CD8-positive, alpha-beta memory T cell (primary cell): Measurements from ENCODE around the gene KIAA1958. TPM values are rescaled to one million over a fixed set of nuclear protein-coding genes. Genes with fewer than 3 reads are reported as not detected.

Experiments used
- CTCF ChIA-PET: fragments of 350-600 bp; sonication (Branson Sonifier 250); formaldehyde crosslinking; loops from one replicate; lab custom pipeline; 2021; ENCODE audit warnings: antibody characterized with exemption; lab: Charles Lee
- POLR2A ChIA-PET: fragments of 350-600 bp; sonication (Branson Sonifier 250); formaldehyde crosslinking; loops from one replicate; lab custom pipeline; 2021; ENCODE audit warnings: antibody characterized with exemption; lab: Charles Lee
- DNase-seq, 5 donors: peaks; one replicate each; pipeline versions ENCODE4 v3.0.0 to v3.0.0-alpha.2; 2020 to 2022; ENCODE audit warnings: mixed read lengths in 1 of 5
- H3K27ac ChIP-seq: one replicate; pipeline ENCODE4 v1.7.0; 2013; ENCODE audit warnings: low read depth, mild to moderate bottlenecking, low read length, moderate library complexity
- H3K27me3 ChIP-seq: 2 replicates; pipeline ENCODE4 v1.7.0; 2013; ENCODE audit warnings: low read length, mild to moderate bottlenecking; ENCODE audit not compliant: insufficient read depth, poor library complexity, severe bottlenecking
- H3K36me3 ChIP-seq: 2 replicates; pipeline ENCODE4 v1.7.0; 2013; ENCODE audit warnings: mild to moderate bottlenecking, low read length, moderate library complexity; ENCODE audit not compliant: insufficient read depth
- H3K4me1 ChIP-seq: 2 replicates; pipeline ENCODE4 v1.7.0; 2013; ENCODE audit warnings: mild to moderate bottlenecking, low read length, moderate library complexity; ENCODE audit not compliant: insufficient read depth
- H3K4me3 ChIP-seq: 2 replicates; pipeline ENCODE4 v1.7.0; 2013; ENCODE audit warnings: mild to moderate bottlenecking, low read length
- H3K9me3 ChIP-seq: 2 replicates; pipeline ENCODE4 v1.7.0; 2013; ENCODE audit warnings: mild to moderate bottlenecking, low read length
- H3K27ac Mint-ChIP-seq, 8 donors: one replicate each; pipeline ENCODE4 v1.8.0; 2020 to 2021; ENCODE audit warnings: mixed read lengths in 8 of 8, mild to moderate bottlenecking in 6 of 8, inconsistent platforms in 3 of 8, moderate library complexity in 3 of 8
- H3K27me3 Mint-ChIP-seq, 2 donors: one replicate each; pipeline ENCODE4 v1.8.0; 2020 to 2021; ENCODE audit warnings: mixed read lengths in 2 of 2, mild to moderate bottlenecking in 1 of 2, moderate library complexity in 1 of 2
- H3K36me3 Mint-ChIP-seq, 3 donors: one replicate each; pipeline ENCODE4 v1.8.0; 2020 to 2021; ENCODE audit warnings: mixed read lengths in 3 of 3, inconsistent platforms in 1 of 3, mild to moderate bottlenecking in 1 of 3
- H3K4me1 Mint-ChIP-seq, 3 donors: one replicate each; pipeline ENCODE4 v1.8.0; 2020 to 2021; ENCODE audit warnings: mixed read lengths in 3 of 3, inconsistent platforms in 1 of 3, mild to moderate bottlenecking in 1 of 3
- H3K4me3 Mint-ChIP-seq, 7 donors: one replicate each; pipeline ENCODE4 v1.8.0; 2020 to 2021; ENCODE audit warnings: mixed read lengths in 7 of 7, mild to moderate bottlenecking in 6 of 7, moderate library complexity in 4 of 7, inconsistent platforms in 2 of 7
- H3K9me3 Mint-ChIP-seq, 5 donors: one replicate each; pipeline ENCODE4 v1.8.0; 2020 to 2022; ENCODE audit warnings: mixed read lengths in 5 of 5, mild to moderate bottlenecking in 3 of 5, moderate library complexity in 2 of 5, inconsistent platforms in 1 of 5
- polyA plus RNA-seq: library from polyadenylated mRNA; unstranded; fragments of 300-500 nt; fragmentation: Illumina TruSeq; gene quantifications from one replicate; pipeline ENCODE4 v1.2.3, GENCODE V29; 2021
- total RNA-seq, 2 experiments: library from RNA; stranded (reverse); gene quantifications; one replicate each; pipeline ENCODE4 v1.2.3, GENCODE V29; 2021

The KIAA1958 gene
- total and polyA plus RNA-seq, 3 experiments from 2014 or later = 2.4 to 6.7 (median 6.4) TPM

DNA sequence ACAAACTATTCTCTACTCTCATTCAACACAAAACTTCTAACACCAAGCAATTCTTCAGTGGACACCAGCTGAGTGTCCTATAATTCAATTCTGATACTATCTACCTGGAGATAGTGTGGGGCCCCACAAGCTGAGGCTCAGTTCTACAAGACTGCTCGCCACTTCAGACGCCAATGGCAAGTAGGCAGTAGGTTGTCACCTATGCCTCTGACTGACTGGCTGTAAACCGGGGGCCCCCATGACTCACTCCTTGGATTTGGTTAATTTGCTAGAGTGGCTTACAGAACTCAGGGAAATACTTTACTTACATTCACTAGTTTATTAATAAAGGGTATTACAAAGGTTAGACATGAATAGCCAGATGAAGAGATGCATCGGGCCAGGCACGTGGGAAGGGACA lies 209.8 kb downstream of the KIAA1958 start:
- no peak overlapping the region for H3K27ac Mint-ChIP-seq
- Histone ChIP-seq H3K27ac (no peak overlapping the region), H3K4me1 (peaks cover 4% of the 10 kb centered on the region), H3K4me3 (no peak overlapping the region), H3K36me3 (peaks cover 7% of the 10 kb centered on the region), H3K9me3 (no peaks in the 10 kb centered on the region), H3K27me3 (no peaks in the 10 kb centered on the region)
- H3K36me3 Mint-ChIP-seq = peaks cover 5 to 67% (median 19%) of the 10 kb centered on the region in 3 donors
- CTCF ChIA-PET = no interaction called here
- peaks cover 13 to 31% (median 24%) of the 10 kb centered on the region in 3 donors for H3K4me1 Mint-ChIP-seq
- no peaks in the 10 kb centered on the region for H3K9me3 Mint-ChIP-seq
- H3K4me3 Mint-ChIP-seq = no peak overlapping the region
- POLR2A ChIA-PET = no interaction called here
- no peaks in the 10 kb centered on the region for H3K27me3 Mint-ChIP-seq
- DNase-seq = no peak

DNA sequence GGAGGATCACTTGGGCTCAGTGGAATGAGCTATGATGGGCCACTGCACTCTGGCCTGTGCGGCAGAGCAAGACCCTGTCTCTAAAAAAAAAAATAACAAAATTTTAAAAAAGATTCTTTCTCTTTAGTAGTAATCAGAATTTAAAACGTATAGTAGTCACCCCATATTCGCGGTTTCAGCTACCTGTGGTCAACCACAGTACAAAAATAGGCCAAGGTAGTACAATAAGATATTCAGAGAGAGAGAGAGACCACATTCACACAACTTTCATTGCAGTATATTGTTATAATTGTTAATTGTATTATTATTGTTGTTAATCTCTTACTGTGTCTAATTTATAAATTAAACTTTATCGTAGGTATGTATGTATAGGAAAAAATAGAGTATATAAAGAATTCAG lies 212.6 kb downstream of the KIAA1958 start:
- H3K27me3 Mint-ChIP-seq = no peaks in the 10 kb centered on the region
- H3K4me3 ChIP-seq = no peak overlapping the region
- no peaks in the 10 kb centered on the region for H3K9me3 Mint-ChIP-seq
- peaks cover 4% of the 10 kb centered on the region for H3K4me1 ChIP-seq
- peaks cover 0 to 65% (median 15%) of the 10 kb centered on the region in 3 donors for H3K36me3 Mint-ChIP-seq
- peak overlapping the region in 1 of 8 donors; percentile 51 for H3K27ac Mint-ChIP-seq
- ChIA-PET POLR2A (no interaction called here), CTCF (no interaction called here)
- H3K27ac ChIP-seq = no peak overlapping the region
- H3K4me3 Mint-ChIP-seq = peak overlapping the region in 2 of 7 donors; percentile 15 to 27
- H3K27me3 ChIP-seq = no peaks in the 10 kb centered on the region
- peaks cover 16 to 43% (median 34%) of the 10 kb centered on the region in 3 donors for H3K4me1 Mint-ChIP-seq
- no peaks in the 10 kb centered on the region for H3K36me3 ChIP-seq
- peak in 2 of 5 donors; percentile 6 to 15 for DNase-seq
- no peaks in the 10 kb centered on the region for H3K9me3 ChIP-seq

DNA sequence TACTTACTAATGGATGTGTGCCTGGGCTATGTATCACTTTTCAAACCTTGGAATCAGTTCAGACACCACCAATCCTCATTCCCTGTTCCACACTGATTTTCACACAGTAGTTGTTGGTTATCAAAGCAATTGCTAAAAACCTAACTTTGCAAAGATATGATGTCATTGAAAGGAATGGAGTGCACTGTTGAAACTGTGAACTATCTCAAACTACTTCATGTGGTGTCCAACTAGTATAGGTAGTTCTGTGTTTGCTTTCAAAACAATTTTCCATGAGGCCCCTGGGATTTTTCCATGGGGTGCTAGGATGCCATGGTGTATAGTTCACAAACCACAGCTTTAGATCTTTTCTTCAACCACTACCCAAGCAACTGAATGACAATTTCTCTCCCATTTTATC lies 213.5 kb downstream of the KIAA1958 start:
- Mint-ChIP-seq H3K36me3 (peaks cover 0 to 62% (median 15%) of the 10 kb centered on the region in 3 donors), H3K9me3 (no peaks in the 10 kb centered on the region), H3K27me3 (no peaks in the 10 kb centered on the region), H3K4me3 (no peak overlapping the region), H3K4me1 (peaks cover 16 to 46% (median 34%) of the 10 kb centered on the region in 3 donors), H3K27ac (no peak overlapping the region)
- H3K27me3 ChIP-seq = no peaks in the 10 kb centered on the region
- H3K36me3 ChIP-seq = no peaks in the 10 kb centered on the region
- ChIA-PET CTCF (no interaction called here), POLR2A (no interaction called here)
- H3K4me1 ChIP-seq = peaks cover 4% of the 10 kb centered on the region
- DNase-seq = no peak
- no peaks in the 10 kb centered on the region for H3K9me3 ChIP-seq
- H3K4me3 ChIP-seq = no peak overlapping the region
- no peak overlapping the region for H3K27ac ChIP-seq

DNA sequence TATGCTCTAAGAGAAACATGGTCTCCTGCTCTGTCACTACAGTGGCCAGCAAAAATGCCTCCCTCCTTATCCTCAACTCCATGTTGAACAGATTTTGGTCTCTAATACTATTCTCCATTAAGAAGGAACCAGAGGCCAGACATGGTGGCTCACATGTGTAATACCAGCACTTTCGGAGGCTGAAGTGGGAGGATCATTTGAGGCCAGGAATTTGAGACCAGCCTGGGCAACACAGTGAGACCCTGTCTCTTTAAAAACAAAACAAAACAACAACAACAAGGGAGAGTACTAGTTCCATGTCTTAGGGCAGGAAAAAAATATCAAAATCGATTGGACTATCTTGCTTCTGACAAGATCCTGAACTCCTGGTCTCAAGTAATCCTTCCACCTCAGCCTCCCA lies 216.7 kb downstream of the KIAA1958 start:
- Mint-ChIP-seq H3K36me3 (peaks cover 0 to 54% (median 8%) of the 10 kb centered on the region in 3 donors), H3K27me3 (no peaks in the 10 kb centered on the region), H3K4me1 (peaks cover 29 to 52% (median 44%) of the 10 kb centered on the region in 3 donors), H3K9me3 (no peaks in the 10 kb centered on the region), H3K27ac (peak overlapping the region in 2 of 8 donors; percentile 20 to 72), H3K4me3 (no peak overlapping the region)
- POLR2A ChIA-PET = no interaction called here
- no peak overlapping the region for H3K27ac ChIP-seq
- H3K27me3 ChIP-seq = no peaks in the 10 kb centered on the region
- DNase-seq = no peak
- H3K9me3 ChIP-seq = no peaks in the 10 kb centered on the region
- CTCF ChIA-PET = interaction anchor here (1.6 kb wide), 1 partner anchor 13 kb away, joined by 3 read pairs; no protein-coding TSS in a partner anchor
- no peak overlapping the region for H3K4me3 ChIP-seq
- no peaks in the 10 kb centered on the region for H3K36me3 ChIP-seq
- peaks cover 4% of the 10 kb centered on the region for H3K4me1 ChIP-seq

DNA sequence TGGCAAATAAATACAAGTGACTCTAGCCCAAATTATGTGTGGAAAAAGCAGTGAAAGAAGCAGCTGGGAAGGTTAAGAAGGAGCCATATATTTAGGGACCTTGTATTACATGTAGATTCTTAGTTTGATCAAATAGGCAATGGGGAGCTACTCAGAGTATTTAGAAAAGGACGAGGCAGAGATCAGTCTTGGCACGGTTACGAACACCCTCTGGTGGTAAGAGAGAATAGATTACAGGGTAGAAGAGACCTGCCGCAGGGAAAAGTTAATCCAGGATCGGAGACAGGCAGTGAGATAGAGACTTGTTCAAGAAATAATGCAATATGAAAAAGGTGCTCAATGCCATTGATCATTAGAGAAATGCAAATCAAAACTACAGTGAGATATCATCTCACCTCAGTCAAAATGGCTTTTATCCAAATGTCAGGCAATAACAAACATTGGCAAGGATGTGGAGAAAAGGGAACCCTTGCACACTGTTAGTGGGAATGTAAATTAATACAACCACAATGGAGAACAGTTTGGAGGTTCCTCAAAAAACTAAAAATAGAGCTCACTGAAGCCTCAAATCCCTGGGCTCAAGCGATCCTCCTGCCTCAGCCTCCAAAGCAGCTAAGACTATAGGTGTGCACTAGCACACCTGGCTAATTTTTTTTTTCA lies 219.3 kb downstream of the KIAA1958 start:
- POLR2A ChIA-PET = no interaction called here
- Mint-ChIP-seq H3K4me3 (no peak overlapping the region), H3K27ac (no peak overlapping the region)

DNA sequence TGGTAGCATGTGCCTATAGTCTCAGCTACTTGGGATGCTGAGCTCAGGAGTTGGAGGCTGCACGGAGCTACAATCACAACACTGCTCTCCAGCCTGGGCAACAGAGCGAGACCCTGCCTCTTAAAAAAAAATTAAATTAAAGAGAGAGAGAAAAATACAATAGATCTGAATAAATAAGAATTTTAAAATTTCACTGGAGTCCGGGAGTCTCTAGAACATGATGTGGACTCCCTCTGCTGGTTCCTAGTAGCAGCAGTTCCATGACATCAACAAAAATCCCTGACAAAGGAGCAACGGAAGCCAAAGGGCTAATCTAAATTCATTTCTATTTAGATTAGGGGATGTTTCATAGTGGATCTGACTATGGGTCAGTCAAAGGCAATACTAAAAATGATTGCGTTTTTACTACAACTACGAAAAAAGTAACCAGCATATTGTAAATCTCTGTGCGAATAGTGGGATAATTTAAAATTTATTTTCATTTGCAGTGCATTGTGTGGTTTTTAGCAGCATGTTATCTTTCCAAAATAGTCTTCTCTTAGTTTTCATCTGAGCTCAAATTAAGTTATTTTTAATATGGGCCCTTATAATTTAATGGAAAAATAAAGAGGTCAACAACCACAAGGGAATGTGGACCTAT lies 224.5 kb downstream of the KIAA1958 start:
- Mint-ChIP-seq H3K36me3 (peaks cover 8 to 53% (median 9%) of the 10 kb centered on the region in 3 donors), H3K9me3 (no peaks in the 10 kb centered on the region), H3K27me3 (no peaks in the 10 kb centered on the region), H3K4me1 (peaks cover 31 to 57% (median 53%) of the 10 kb centered on the region in 3 donors), H3K27ac (no peak overlapping the region), H3K4me3 (no peak overlapping the region)
- Histone ChIP-seq H3K4me3 (no peak overlapping the region), H3K4me1 (peaks cover 1% of the 10 kb centered on the region), H3K27ac (no peak overlapping the region), H3K36me3 (no peaks in the 10 kb centered on the region), H3K9me3 (no peaks in the 10 kb centered on the region), H3K27me3 (no peaks in the 10 kb centered on the region)
- ChIA-PET CTCF (interaction anchor here (1.8 kb wide), 1 partner anchor 10 kb away, joined by 5 read pairs; no protein-coding TSS in a partner anchor), POLR2A (no interaction called here)
- DNase-seq = no peak

More for the DNA sequence above, 219.3 kb downstream of the KIAA1958 start:
- H3K4me3 ChIP-seq = no peak overlapping the region
- Mint-ChIP-seq H3K4me1 (peaks cover 23 to 50% (median 44%) of the 10 kb centered on the region in 3 donors), H3K27me3 (no peaks in the 10 kb centered on the region), H3K9me3 (no peaks in the 10 kb centered on the region), H3K36me3 (peaks cover 0 to 59% (median 9%) of the 10 kb centered on the region in 3 donors)
- no peaks in the 10 kb centered on the region for H3K27me3 ChIP-seq
- no peak overlapping the region for H3K27ac ChIP-seq
- no peak for DNase-seq
- no peaks in the 10 kb centered on the region for H3K36me3 ChIP-seq
- H3K9me3 ChIP-seq = no peaks in the 10 kb centered on the region
- CTCF ChIA-PET = no interaction called here
- H3K4me1 ChIP-seq = no peaks in the 10 kb centered on the region

DNA sequence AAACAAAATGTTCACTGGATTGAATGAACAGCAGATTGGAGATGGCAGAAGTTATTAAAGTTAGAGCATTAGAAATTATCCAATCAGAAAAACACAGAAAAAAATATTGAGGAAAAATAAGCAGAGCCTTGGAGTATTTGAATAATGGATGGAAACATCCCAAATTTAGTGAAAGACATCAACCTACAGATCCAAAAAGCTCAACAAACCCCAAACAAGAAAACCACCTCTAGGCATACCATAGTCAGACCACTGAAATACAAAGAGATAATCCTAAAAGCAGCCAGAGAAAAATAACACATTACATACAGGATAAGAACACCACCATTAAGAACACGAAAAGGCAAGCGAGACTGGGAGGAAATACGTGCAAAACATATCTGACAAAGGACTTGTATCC lies 226.1 kb downstream of the KIAA1958 start:
- Mint-ChIP-seq H3K9me3 (no peaks in the 10 kb centered on the region), H3K4me3 (peak overlapping the region in 1 of 7 donors; percentile 12), H3K4me1 (peaks cover 39 to 71% (median 58%) of the 10 kb centered on the region in 3 donors), H3K27me3 (no peaks in the 10 kb centered on the region), H3K27ac (peak overlapping the region in 2 of 8 donors; percentile 25 to 49), H3K36me3 (peaks cover 8 to 55% (median 9%) of the 10 kb centered on the region in 3 donors)
- POLR2A ChIA-PET = interaction anchor here (0.6 kb wide), 1 partner anchor 25 kb away, joined by 6 read pairs; no protein-coding TSS in a partner anchor
- Histone ChIP-seq H3K4me3 (no peak overlapping the region), H3K9me3 (no peaks in the 10 kb centered on the region), H3K4me1 (peaks cover 13% of the 10 kb centered on the region), H3K27me3 (no peaks in the 10 kb centered on the region), H3K27ac (no peak overlapping the region), H3K36me3 (no peaks in the 10 kb centered on the region)
- DNase-seq = no peak
- CTCF ChIA-PET = interaction anchor here (1.8 kb wide), 1 partner anchor 9 kb away, joined by 5 read pairs; no protein-coding TSS in a partner anchor
